Ectodermal cell (in vitro differentiated cells): ENCODE results near the gene DIS3L2.
"Not testable (repeated sequence)": the region's sequence is repeated elsewhere in the genome, so short reads cannot be mapped to it uniquely, and the experiment has no call there.

Experiments
- H3K27ac ChIP-seq: 2 replicates; pipeline ENCODE4 v1.7.0; 2013; ENCODE audit warnings: mild to moderate bottlenecking, low read depth, low read length; ENCODE audit not compliant: insufficient read depth, poor library complexity, severe bottlenecking
- H3K27me3 ChIP-seq: 2 replicates; pipeline ENCODE4 v1.7.0; 2013; ENCODE audit warnings: mild to moderate bottlenecking, low read length; ENCODE audit not compliant: insufficient read depth, control insufficient read depth, poor library complexity, severe bottlenecking
- H3K36me3 ChIP-seq: one replicate; pipeline ENCODE4 v1.7.0; 2013; ENCODE audit warnings: low read length; ENCODE audit not compliant: control insufficient read depth, insufficient read depth
- H3K4me1 ChIP-seq: one replicate; pipeline ENCODE4 v1.7.0; 2013; ENCODE audit warnings: low read length; ENCODE audit not compliant: control insufficient read depth, insufficient read depth
- H3K4me3 ChIP-seq: 2 replicates; pipeline ENCODE4 v1.7.0; 2013; ENCODE audit warnings: low read depth, low read length, control low read depth; ENCODE audit not compliant: insufficient read depth
- H3K9me3 ChIP-seq: 2 replicates; pipeline ENCODE4 v1.7.0; 2013; ENCODE audit warnings: mild to moderate bottlenecking, low read length, moderate library complexity; ENCODE audit not compliant: control insufficient read depth
- WGBS, 2 experiments: methylation state at CpG; one replicate each; pipeline ENCODE4 v1.1.7; 2013; ENCODE audit warnings: missing lambda C conversion rate in 2 of 2; 5-methylcytosine and 5-hydroxymethylcytosine counted together

The DIS3L2 gene

DNA sequence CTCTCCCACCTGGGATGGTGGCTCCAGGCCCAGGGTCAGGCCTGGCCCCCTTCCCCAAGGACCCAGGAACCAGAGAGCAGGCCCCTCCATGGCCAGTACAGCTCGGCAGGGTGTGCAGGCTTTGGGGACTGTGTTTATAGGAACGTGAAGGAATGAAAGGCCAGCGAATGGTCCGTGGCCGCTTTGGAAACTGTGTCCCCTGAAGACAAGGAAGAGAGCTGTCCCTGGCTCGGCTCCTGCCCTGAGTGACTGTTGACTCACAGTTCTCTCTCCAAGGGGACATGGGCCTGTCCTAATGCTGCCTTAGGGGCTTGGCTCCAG lies 373.3 kb downstream of the DIS3L2 start:
- H3K27ac ChIP-seq, H3K36me3 ChIP-seq, H3K9me3 ChIP-seq, H3K4me3 ChIP-seq, H3K4me1 ChIP-seq, H3K27me3 ChIP-seq: not testable (repeated sequence)
- WGBS, 2 experiments: 83 to 91% methylated on average over 5 to 6 of the region's 6 CpGs

GRCh38 chr2:232335206-232335858 lies 373.8 kb downstream of the DIS3L2 start:
- 56 to 60% methylated on average over 15 of the region's 15 CpGs for WGBS, 2 experiments
- H3K36me3 ChIP-seq, H3K27ac ChIP-seq, H3K9me3 ChIP-seq, H3K4me1 ChIP-seq, H3K4me3 ChIP-seq, H3K27me3 ChIP-seq: not testable (repeated sequence)

- no peak overlapping the region for H3K27ac ChIP-seq
- H3K9me3 ChIP-seq: no peaks in the 10 kb centered on the region
- no peak overlapping the region for H3K4me3 ChIP-seq
- 91 to 95% methylated on average over 4 of the region's 4 CpGs for WGBS, 2 experiments
- no peaks in the 10 kb centered on the region for H3K36me3 ChIP-seq
- H3K4me1 ChIP-seq: peaks cover 4% of the 10 kb centered on the region
- no peaks in the 10 kb centered on the region for H3K27me3 ChIP-seq
Measured at GRCh38 chr2:232335859-232336215, 374.3 kb downstream of the DIS3L2 start.

DNA sequence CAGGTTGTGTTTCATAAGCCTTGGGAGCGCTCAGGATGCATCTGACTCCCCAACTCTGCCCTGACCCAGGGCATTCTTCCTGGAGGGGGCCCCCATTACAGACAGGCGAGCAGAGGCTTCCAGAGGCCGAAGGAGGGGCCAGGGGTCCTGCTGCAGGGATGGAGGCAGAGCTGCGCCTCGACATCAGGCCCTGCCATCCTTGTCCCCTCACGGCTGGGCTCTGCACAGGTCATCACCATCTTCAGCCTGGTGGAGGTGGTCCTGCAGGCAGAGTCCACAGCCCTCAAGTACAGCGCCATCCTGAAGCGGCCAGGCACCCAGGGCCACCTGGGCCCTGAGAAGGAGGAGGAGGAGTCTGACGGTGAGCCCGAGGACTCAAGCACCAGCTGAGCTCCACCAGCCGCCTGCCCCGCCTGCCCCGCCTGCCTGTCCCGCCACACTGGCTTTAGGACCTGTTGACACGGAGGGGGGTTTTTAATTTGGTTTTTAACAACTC lies 374.8 kb downstream of the DIS3L2 start:
- H3K36me3 ChIP-seq: no peaks in the 10 kb centered on the region
- H3K27ac ChIP-seq: no peak overlapping the region
- H3K27me3 ChIP-seq: no peaks in the 10 kb centered on the region
- no peaks in the 10 kb centered on the region for H3K9me3 ChIP-seq
- no peak overlapping the region for H3K4me3 ChIP-seq
- WGBS, 2 experiments: 90 to 93% methylated on average over 15 of the region's 15 CpGs
- peaks cover 4% of the 10 kb centered on the region for H3K4me1 ChIP-seq

GRCh38 chr2:232336981-232337720 lies 375.6 kb downstream of the DIS3L2 start:
- Histone ChIP-seq H3K27me3 (no peaks in the 10 kb centered on the region), H3K9me3 (no peaks in the 10 kb centered on the region), H3K36me3 (no peaks in the 10 kb centered on the region), H3K27ac (no peak overlapping the region), H3K4me3 (no peak overlapping the region), H3K4me1 (peaks cover 4% of the 10 kb centered on the region)
- WGBS, 2 experiments: 73 to 78% methylated on average over 17 of the region's 18 CpGs

GRCh38 chr2:232338094-232338758 lies 376.7 kb downstream of the DIS3L2 start:
- 89 to 96% methylated on average over 10 of the region's 16 CpGs for WGBS, 2 experiments
- not testable (repeated sequence) for H3K9me3 ChIP-seq, H3K4me1 ChIP-seq, H3K27me3 ChIP-seq, H3K4me3 ChIP-seq, H3K36me3 ChIP-seq, H3K27ac ChIP-seq

DNA sequence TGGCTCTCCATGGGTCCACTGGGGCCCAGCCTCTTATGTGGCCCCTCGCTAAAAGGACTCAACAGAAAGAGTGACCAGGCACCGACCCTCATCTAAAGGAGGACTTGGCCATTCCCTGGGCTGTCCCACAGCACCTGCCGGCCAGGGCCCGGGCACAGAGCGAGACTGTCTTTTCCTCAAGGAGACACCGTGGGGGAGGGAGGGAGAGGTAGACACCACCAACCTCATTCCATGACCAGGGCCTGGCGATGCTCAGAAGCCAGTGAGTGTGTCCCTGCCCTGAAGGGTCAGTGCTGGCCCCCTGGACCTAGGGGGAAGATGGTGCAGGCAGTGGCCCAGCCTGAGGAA lies 377.2 kb downstream of the DIS3L2 start:
- no peaks in the 10 kb centered on the region for H3K27me3 ChIP-seq
- H3K4me1 ChIP-seq: peaks cover 4% of the 10 kb centered on the region
- no peak overlapping the region for H3K4me3 ChIP-seq
- no peaks in the 10 kb centered on the region for H3K36me3 ChIP-seq
- H3K27ac ChIP-seq: no peak overlapping the region
- 91 to 94% methylated on average over 7 of the region's 7 CpGs for WGBS, 2 experiments
- no peaks in the 10 kb centered on the region for H3K9me3 ChIP-seq

GRCh38 chr2:232339121-232340081 lies 377.9 kb downstream of the DIS3L2 start:
- H3K4me1 ChIP-seq: peaks cover 4% of the 10 kb centered on the region
- no peaks in the 10 kb centered on the region for H3K27me3 ChIP-seq
- WGBS, 2 experiments: 86 to 87% methylated on average over 23 of the region's 23 CpGs
- no peak overlapping the region for H3K27ac ChIP-seq
- no peaks in the 10 kb centered on the region for H3K9me3 ChIP-seq
- H3K4me3 ChIP-seq: no peak overlapping the region
- H3K36me3 ChIP-seq: no peaks in the 10 kb centered on the region

DNA sequence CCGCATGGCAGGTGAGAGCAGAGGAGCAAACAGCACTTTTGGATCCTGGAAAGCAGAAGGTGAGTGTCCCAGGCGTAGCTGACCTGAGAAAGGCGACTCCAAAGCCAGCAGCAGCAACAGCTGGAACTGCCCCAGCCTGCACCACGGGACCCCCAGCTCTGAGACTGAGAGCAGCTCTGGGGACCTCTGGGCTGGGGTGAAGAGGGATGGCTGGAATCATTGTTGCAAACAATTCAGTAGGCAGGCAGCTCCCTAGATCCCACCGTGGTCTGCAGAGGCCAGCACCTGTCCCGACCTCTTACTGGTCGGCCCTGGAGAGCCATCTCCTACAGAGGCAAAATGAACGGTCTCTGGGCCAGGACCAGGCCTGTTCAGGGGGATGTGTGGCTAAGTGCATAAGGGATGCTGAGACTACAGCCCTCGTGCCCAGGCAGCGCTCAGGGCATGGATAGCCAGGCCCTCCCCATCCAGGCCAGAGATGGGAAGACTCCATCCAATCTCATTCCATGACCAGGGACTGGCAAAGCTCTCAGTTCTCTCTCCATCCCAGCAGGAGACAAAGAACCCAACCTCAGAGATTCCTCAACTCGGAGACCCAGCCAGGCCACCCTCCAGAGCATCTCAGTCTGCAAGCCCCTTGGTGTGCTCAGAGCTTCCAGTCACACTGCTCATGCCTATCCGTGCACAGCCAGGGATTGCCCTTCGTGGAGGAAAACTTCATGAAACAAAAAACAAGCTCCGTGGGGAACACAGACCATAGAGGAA lies 378.8 kb downstream of the DIS3L2 start:
- WGBS, 2 experiments: 94% methylated on average over 14 of the region's 14 CpGs
- H3K36me3 ChIP-seq: no peaks in the 10 kb centered on the region
- H3K4me3 ChIP-seq: no peak overlapping the region
- no peak overlapping the region for H3K27ac ChIP-seq
- H3K27me3 ChIP-seq: no peaks in the 10 kb centered on the region
- H3K4me1 ChIP-seq: peaks cover 4% of the 10 kb centered on the region
- no peaks in the 10 kb centered on the region for H3K9me3 ChIP-seq
